HEK293 (cell line): Measurements from ENCODE around the gene CACNB2.

Source experiments
- CTCF ChIA-PET: fragments of 350-600 bp; formaldehyde crosslinking; extraction: SDS; loops from one replicate; lab custom pipeline; 2021; ENCODE audit warnings: antibody characterized with exemption; lab: Yijun Ruan, JAX
- POLR2A ChIA-PET: fragments of 300-600 bp; formaldehyde crosslinking; extraction: SDS; loops from one replicate; lab custom pipeline; 2020; ENCODE audit warnings: antibody characterized with exemption, inconsistent platforms; lab: Yijun Ruan, JAX
- H3K27ac ChIP-seq: fragments of 200-500 bp; sonication (Bioruptor generic); 2 replicates; pipeline ENCODE4 v1.5.1; 2014; ENCODE audit warnings: low read depth, low read length, control low read depth, inconsistent platforms; ENCODE audit errors: extremely low read depth
- H3K36me3 ChIP-seq, 2 experiments: fragments of 200-500 bp in 1 of 2; sonication (Bioruptor generic) in 1 of 2; 1 replicate in 1 of 2; 2 replicates in 1 of 2; pipeline ENCODE4 v1.5.1; 2014 to 2017; ENCODE audit warnings: inconsistent platforms in 2 of 2, low read length in 2 of 2; ENCODE audit not compliant: control insufficient read depth in 2 of 2, insufficient read depth in 1 of 2
- H3K4me1 ChIP-seq: fragments of 200-500 bp; sonication (Bioruptor generic); 2 replicates; pipeline ENCODE4 v1.5.1; 2014; ENCODE audit warnings: mild to moderate bottlenecking, low read length, inconsistent platforms; ENCODE audit not compliant: control insufficient read depth, insufficient read depth
- H3K4me3 ChIP-seq: 2 replicates; pipeline ENCODE4 v1.5.1; 2011; ENCODE audit warnings: low read depth, mild to moderate bottlenecking, control low read depth, low read length, moderate library complexity
- H3K9me3 ChIP-seq: fragments of 200-500 bp; sonication (Bioruptor generic); 2 replicates; pipeline ENCODE4 v1.5.1; 2014; ENCODE audit warnings: low read depth, low read length, inconsistent platforms; ENCODE audit not compliant: control insufficient read depth, insufficient read depth
- IKZF3 ChIP-seq: fragments of 450-650 bp; IDR thresholded peaks from 2 replicates; pipeline ENCODE4 v1.5.0; 2018; ENCODE audit warnings: missing biosample characterization, mild to moderate bottlenecking, missing genetic modification characterization, moderate library complexity
- KLF17 ChIP-seq: fragments of 450-650 bp; formaldehyde crosslinking; IDR thresholded peaks from 2 replicates; pipeline ENCODE4 v1.5.1; 2016; ENCODE audit warnings: missing biosample characterization, missing genetic modification characterization
- OSR2 ChIP-seq: fragments of 450-650 bp; formaldehyde crosslinking; IDR thresholded peaks from 2 replicates; pipeline ENCODE4 v1.5.1; 2016; ENCODE audit warnings: missing biosample characterization, missing genetic modification characterization
- OVOL3 ChIP-seq: fragments of 450-650 bp; formaldehyde crosslinking; IDR thresholded peaks from 2 replicates; pipeline ENCODE4 v1.5.1; 2016; ENCODE audit warnings: missing biosample characterization, missing genetic modification characterization
- PATZ1 ChIP-seq: fragments of 450-650 bp; formaldehyde crosslinking; IDR thresholded peaks from 2 replicates; pipeline ENCODE4 v1.5.1; 2016; ENCODE audit warnings: missing biosample characterization, missing genetic modification characterization
- SP7 ChIP-seq: fragments of 450-650 bp; formaldehyde crosslinking; IDR thresholded peaks from 2 replicates; pipeline ENCODE4 v1.5.1; 2016; ENCODE audit warnings: missing biosample characterization, missing genetic modification characterization
- ZBTB10 ChIP-seq: fragments of 450-650 bp; formaldehyde crosslinking; IDR thresholded peaks from 2 replicates; pipeline ENCODE4 v1.5.1; 2016; ENCODE audit warnings: missing biosample characterization, missing genetic modification characterization
- ZBTB17 ChIP-seq: fragments of 450-650 bp; formaldehyde crosslinking; IDR thresholded peaks from 2 replicates; pipeline ENCODE4 v1.5.1; 2016; ENCODE audit warnings: missing biosample characterization, missing genetic modification characterization
- ZBTB48 ChIP-seq: fragments of 450-650 bp; formaldehyde crosslinking; IDR thresholded peaks from 2 replicates; pipeline ENCODE4 v1.5.1; 2016; ENCODE audit warnings: missing biosample characterization, missing genetic modification characterization
- ZNF112 ChIP-seq: fragments of 450-650 bp; formaldehyde crosslinking; IDR thresholded peaks from 2 replicates; pipeline ENCODE4 v1.5.0; 2017; ENCODE audit warnings: missing biosample characterization, missing genetic modification characterization
- ZNF184 ChIP-seq: fragments of 450-650 bp; IDR thresholded peaks from 2 replicates; pipeline ENCODE4 v1.5.1; 2018; ENCODE audit warnings: missing biosample characterization, mild to moderate bottlenecking, missing genetic modification characterization
- ZNF324 ChIP-seq: fragments of 450-650 bp; formaldehyde crosslinking; IDR thresholded peaks from 2 replicates; pipeline ENCODE4 v1.5.1; 2016; ENCODE audit warnings: missing biosample characterization, missing genetic modification characterization
- ZNF354C ChIP-seq: fragments of 450-650 bp; formaldehyde crosslinking; IDR thresholded peaks from 2 replicates; pipeline ENCODE4 v1.5.1; 2016; ENCODE audit warnings: missing biosample characterization, missing genetic modification characterization, low read depth, borderline replicate concordance
- ZNF366 ChIP-seq: fragments of 450-650 bp; formaldehyde crosslinking; conservative IDR thresholded peaks from 2 replicates; pipeline ENCODE4 v1.5.1; 2016; ENCODE audit warnings: missing biosample characterization, missing genetic modification characterization
- ZNF423 ChIP-seq: fragments of 450-650 bp; formaldehyde crosslinking; IDR thresholded peaks from 2 replicates; pipeline ENCODE4 v1.5.1; 2016; ENCODE audit warnings: missing biosample characterization, missing genetic modification characterization
- ZNF433 ChIP-seq: fragments of 450-650 bp; formaldehyde crosslinking; IDR thresholded peaks from 2 replicates; pipeline ENCODE4 v1.5.1; 2016; ENCODE audit warnings: missing biosample characterization, missing genetic modification characterization, low read depth
- ZNF473 ChIP-seq: fragments of 450-650 bp; formaldehyde crosslinking; IDR thresholded peaks from 2 replicates; pipeline ENCODE4 v1.5.1; 2017; ENCODE audit warnings: missing biosample characterization, missing genetic modification characterization
- ZNF488 ChIP-seq: fragments of 450-650 bp; formaldehyde crosslinking; IDR thresholded peaks from 2 replicates; pipeline ENCODE4 v1.5.1; 2016; ENCODE audit warnings: missing biosample characterization, missing genetic modification characterization
- ZNF549 ChIP-seq: fragments of 450-650 bp; IDR thresholded peaks from 2 replicates; pipeline ENCODE4 v1.5.1; 2018; ENCODE audit warnings: missing biosample characterization, missing genetic modification characterization, mild to moderate bottlenecking, inconsistent platforms, moderate library complexity
- ZNF555 ChIP-seq: fragments of 450-650 bp; formaldehyde crosslinking; conservative IDR thresholded peaks from 2 replicates; pipeline ENCODE4 v1.5.1; 2017; ENCODE audit warnings: missing biosample characterization, mild to moderate bottlenecking, missing genetic modification characterization, inconsistent platforms
- ZNF623 ChIP-seq: fragments of 450-650 bp; formaldehyde crosslinking; IDR thresholded peaks from 2 replicates; pipeline ENCODE4 v1.5.1; 2016; ENCODE audit warnings: missing biosample characterization, missing genetic modification characterization
- ZNF660 ChIP-seq: fragments of 450-650 bp; IDR thresholded peaks from 2 replicates; pipeline ENCODE4 v1.5.1; 2018; ENCODE audit warnings: missing biosample characterization, mild to moderate bottlenecking, missing genetic modification characterization
- ZNF707 ChIP-seq: fragments of 450-650 bp; formaldehyde crosslinking; IDR thresholded peaks from 2 replicates; pipeline ENCODE4 v1.5.1; 2016; ENCODE audit warnings: missing biosample characterization, missing genetic modification characterization
- ZNF843 ChIP-seq: fragments of 450-650 bp; formaldehyde crosslinking; IDR thresholded peaks from 2 replicates; pipeline ENCODE4 v1.5.1; 2016; ENCODE audit warnings: missing biosample characterization, missing genetic modification characterization
- ZSCAN30 ChIP-seq: fragments of 450-650 bp; IDR thresholded peaks from 2 replicates; pipeline ENCODE4 v1.5.1; 2018; ENCODE audit warnings: missing biosample characterization, mild to moderate bottlenecking, missing genetic modification characterization, moderate library complexity

CACNB2 gene

GRCh38 chr10:18290651-18291313 is 150.6 kb downstream of the CACNB2 start (continued):
- TF ChIP-seq SP7 (tag by site-specific recombination) = no peak
- no peak for TF ChIP-seq ZNF707

GRCh38 chr10:18293536-18294510 is 153.6 kb downstream of the CACNB2 start:
- ChIA-PET CTCF (no interaction called here), POLR2A (no interaction called here)
- TF ChIP-seq OVOL3 (tag by site-specific recombination) (no peak), ZBTB48 (no peak), PATZ1 (tag by site-specific recombination) (no peak), KLF17 (no peak), ZNF707 (no peak), ZNF324 (tag by site-specific recombination) (no peak), ZNF184 (tag by site-specific recombination) (no peak), IKZF3 (no peak), ZNF433 (tag by site-specific recombination) (no peak), ZNF366 (no peak), ZNF423 (no peak), ZNF623 (tag by site-specific recombination) (no peak), ZNF660 (no peak), ZNF555 (tag by site-specific recombination) (no peak), ZNF488 (tag by site-specific recombination) (no peak), ZSCAN30 (tag by site-specific recombination) (no peak), ZNF549 (tag by site-specific recombination) (no peak)
- Histone ChIP-seq H3K27ac (no peak overlapping the region), H3K4me3 (no peak overlapping the region), H3K36me3 (no peaks in the 10 kb centered on the region), H3K4me1 (no peaks in the 10 kb centered on the region), H3K9me3 (no peaks in the 10 kb centered on the region)

- Histone ChIP-seq H3K4me3 (no peak overlapping the region), H3K9me3 (no peaks in the 10 kb centered on the region), H3K36me3 (no peaks in the 10 kb centered on the region), H3K4me1 (no peaks in the 10 kb centered on the region), H3K27ac (no peak overlapping the region)
- POLR2A ChIA-PET = no interaction called here
- CTCF ChIA-PET = no interaction called here
- no peak for TF ChIP-seq ZBTB10 (tag by site-specific recombination)
- TF ChIP-seq ZBTB17 (tag by site-specific recombination) = no peak
- no peak for TF ChIP-seq ZNF354C (tag by site-specific recombination)
- no peak for TF ChIP-seq ZNF112 (tag by site-specific recombination)
- no peak for TF ChIP-seq ZSCAN30 (tag by site-specific recombination)
- TF ChIP-seq OSR2 (tag by site-specific recombination) = no peak
- TF ChIP-seq ZNF843 (tag by site-specific recombination) = no peak
- TF ChIP-seq ZNF473 = no peak
These were observed 154.4 kb downstream of the CACNB2 start for GRCh38 chr10:18294633-18295032.
